Fibroblast of pulmonary artery (primary cell): ENCODE results near the gene NOP56.
A peak's percentile ranks its signal among the peaks of the same experiment; 100 is the strongest.
"Not testable (repeated sequence)": the region's sequence is repeated elsewhere in the genome, so short reads cannot be mapped to it uniquely, and the experiment has no call there.

Source experiments
- DNase-seq: peaks from one replicate; pipeline ENCODE4 v3.0.0-alpha.2; 2010; ENCODE audit warnings: low read depth
- H3K4me3 ChIP-seq: replicated peaks from 2 replicates; pipeline ENCODE4 v1.5.1; 2011; ENCODE audit warnings: low read depth, mild to moderate bottlenecking, control low read depth, low read length, moderate library complexity
- CTCF ChIP-seq: IDR thresholded peaks from 2 replicates; pipeline ENCODE4 v1.5.1; 2011; ENCODE audit warnings: mild to moderate bottlenecking, control low read depth, low read length, inconsistent platforms; ENCODE audit errors: missing control alignments

Gene NOP56

DNA sequence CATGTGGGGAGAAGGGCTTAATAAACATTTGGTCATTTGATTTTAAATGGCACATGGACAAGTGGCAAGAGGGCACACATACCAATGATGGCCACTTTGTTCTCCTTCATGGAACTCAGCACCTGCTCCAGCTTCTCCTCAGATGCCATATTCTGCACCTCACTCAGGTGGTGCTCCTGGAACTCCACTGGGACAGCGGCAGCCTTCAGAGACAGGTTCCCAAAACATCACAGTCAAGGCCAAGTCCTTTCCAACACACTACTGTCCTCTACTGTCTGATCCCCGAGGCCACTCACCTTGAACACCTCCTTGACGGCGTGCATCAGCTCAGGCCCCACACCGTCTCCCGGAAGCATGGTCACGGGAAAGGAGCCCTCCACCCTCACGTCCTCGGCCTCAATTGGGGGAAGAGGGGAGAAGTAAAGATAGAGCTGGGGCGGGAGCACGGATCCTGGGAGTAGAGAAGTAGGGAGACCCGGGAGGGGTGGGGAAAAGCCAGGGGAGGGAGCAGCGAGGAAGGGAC is 11.0 kb downstream of the NOP56 start:
- no peak for DNase-seq
- TF ChIP-seq CTCF, result no peak
- peak overlapping the region; percentile 99 for H3K4me3 ChIP-seq

DNA sequence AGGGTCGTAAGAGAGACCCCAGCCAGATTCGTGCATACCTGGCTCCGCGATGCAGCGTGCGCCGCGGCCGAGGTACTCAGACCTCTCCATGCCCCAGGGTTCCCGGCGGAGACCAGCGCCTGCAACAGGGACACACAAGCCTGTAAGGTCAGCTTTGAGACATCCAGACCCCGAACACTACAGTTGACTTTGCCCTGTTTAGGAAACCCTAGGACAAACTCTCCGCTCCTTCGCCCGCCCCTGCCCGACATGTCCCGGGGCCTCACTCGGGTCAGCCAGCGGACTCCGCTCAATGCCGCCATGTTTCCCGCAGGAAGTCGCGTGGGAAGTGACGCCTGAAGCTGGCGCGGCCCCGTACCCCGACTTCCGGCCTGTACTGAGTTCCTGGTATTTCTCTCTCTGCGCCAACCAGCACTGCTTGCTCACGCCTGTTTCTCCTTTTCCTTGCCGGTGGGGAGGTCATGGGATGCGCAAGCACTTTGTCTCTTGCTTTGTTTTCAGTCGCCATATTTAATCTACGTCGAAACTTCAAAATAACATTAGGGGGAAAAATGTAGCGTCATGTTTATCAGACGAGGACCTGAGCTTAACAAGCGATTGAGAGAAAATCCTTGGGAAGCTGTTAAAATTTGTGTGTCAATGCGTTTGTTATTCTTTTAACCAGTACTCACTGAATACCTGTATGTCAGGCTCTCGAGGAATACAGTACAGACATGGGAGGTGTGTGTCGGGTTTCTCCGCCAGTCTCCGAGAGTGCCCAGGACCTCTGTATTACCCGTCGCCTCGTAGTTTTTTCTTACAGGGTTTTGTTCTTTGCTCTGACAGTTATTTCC is 11.7 kb downstream of the NOP56 start, which contains the start of gene IDH3B:
Gene IDH3B (minus strand): TSS at position 330 of the 833 bp plus-strand sequence. CDS start 28 bp downstream, at position 302.
- no peak for TF ChIP-seq CTCF
- peak; percentile 94 for DNase-seq
- peak within 1 kb of the TSS; percentile 99 for H3K4me3 ChIP-seq

DNA sequence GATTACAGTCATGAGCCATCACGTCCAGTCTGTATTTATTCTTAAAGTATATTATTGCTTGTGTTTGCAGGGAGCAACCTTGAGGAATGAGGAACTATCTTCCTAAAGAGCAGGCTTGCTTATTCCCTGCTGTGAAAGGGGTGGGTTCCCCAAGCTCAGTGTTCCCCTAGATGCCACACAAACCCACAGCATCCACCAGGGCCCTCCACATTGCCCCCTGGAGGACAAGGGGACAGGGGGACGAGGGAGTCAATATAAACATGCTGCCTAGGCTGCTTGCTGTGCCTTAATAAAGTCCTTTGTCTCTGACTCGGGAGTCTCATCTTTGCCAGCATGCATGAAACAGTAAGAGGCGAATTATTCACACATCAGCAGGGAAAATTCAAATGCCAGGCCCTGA is 19.5 kb downstream of the NOP56 start:
- peak; percentile 16 for TF ChIP-seq CTCF
- no peak overlapping the region for H3K4me3 ChIP-seq
- DNase-seq, result no peak

GRCh38 chr20:2672446-2672845 is 20.0 kb downstream of the NOP56 start:
- no peak overlapping the region for H3K4me3 ChIP-seq
- no peak for TF ChIP-seq CTCF
- DNase-seq, result no peak

GRCh38 chr20:2673453-2673852 is 21.0 kb downstream of the NOP56 start:
- no peak for TF ChIP-seq CTCF
- no peak overlapping the region for H3K4me3 ChIP-seq
- DNase-seq, result no peak

GRCh38 chr20:2680046-2680445 is 27.6 kb downstream of the NOP56 start:
- H3K4me3 ChIP-seq, result no peak overlapping the region
- no peak for DNase-seq
- TF ChIP-seq CTCF, result no peak

DNA sequence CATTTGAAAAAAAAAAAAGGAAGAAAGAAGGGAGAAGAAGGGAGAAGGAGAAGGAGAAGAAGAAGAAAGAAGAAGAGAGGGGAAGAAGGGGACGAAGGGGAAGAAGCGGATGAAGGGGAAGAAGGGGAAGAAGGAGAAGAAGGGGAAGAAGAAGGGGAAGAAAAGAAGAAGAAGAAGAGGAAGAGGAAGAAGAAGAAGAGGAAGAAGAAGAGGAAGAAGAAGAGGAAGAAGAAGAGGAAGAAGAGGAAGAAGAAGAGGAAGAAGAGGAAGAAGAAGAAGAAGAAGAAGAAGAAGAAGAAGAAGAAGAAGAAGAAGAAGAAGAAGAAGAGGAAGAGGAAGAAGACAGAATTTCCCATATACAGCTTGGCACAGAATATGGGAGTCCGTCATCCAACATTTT is 29.6 kb downstream of the NOP56 start:
- not testable (repeated sequence) for H3K4me3 ChIP-seq, DNase-seq

- DNase-seq, H3K4me3 ChIP-seq: not testable (repeated sequence)
Measured at GRCh38 chr20:2684817-2685216, 32.4 kb downstream of the NOP56 start.
